Pons (tissue), 1 donor: Measurements from ENCODE around the gene C8A.

Experiments used
- DNase-seq: peaks from one replicate; pipeline ENCODE4 v3.0.0-alpha.2; 2016; ENCODE audit warnings: low spot score

C8A gene

GRCh38 chr1:56837244-56837939, 17.2 kb upstream of the C8A start:
- DNase-seq = no peak

- DNase-seq = no peak
Observed at GRCh38 chr1:56838759-56839158, 15.8 kb upstream of the C8A start.

- DNase-seq = no peak
Observed at GRCh38 chr1:56843544-56843943, 11.1 kb upstream of the C8A start.

GRCh38 chr1:56844545-56845136, 10.0 kb upstream of the C8A start:
- no peak for DNase-seq

- DNase-seq = no peak
Observed at GRCh38 chr1:56845343-56845742, 9.3 kb upstream of the C8A start.

GRCh38 chr1:56849750-56850149, 4.8 kb upstream of the C8A start:
- no peak for DNase-seq

- no peak for DNase-seq
Observed at GRCh38 chr1:56850411-56850810, 4.2 kb upstream of the C8A start.

GRCh38 chr1:56850922-56851321, 3.7 kb upstream of the C8A start:
- no peak for DNase-seq

- no peak for DNase-seq
Observed at GRCh38 chr1:56852476-56852875, 2.1 kb upstream of the C8A start.

- DNase-seq = no peak
Observed at GRCh38 chr1:56855190-56855589, 593 bp downstream of the C8A start.

GRCh38 chr1:56856186-56856585, 1.6 kb downstream of the C8A start:
- DNase-seq = no peak

- no peak for DNase-seq
Observed at GRCh38 chr1:56859287-56859686, 4.7 kb downstream of the C8A start.

GRCh38 chr1:56863265-56863992, 8.8 kb downstream of the C8A start:
- DNase-seq = no peak

- no peak for DNase-seq
Observed at GRCh38 chr1:56864430-56864829, 9.8 kb downstream of the C8A start.

- no peak for DNase-seq
Observed at GRCh38 chr1:56866656-56867055, 12.1 kb downstream of the C8A start.

- no peak for DNase-seq
Observed at GRCh38 chr1:56867491-56867890, 12.9 kb downstream of the C8A start.

- DNase-seq = no peak
Observed at GRCh38 chr1:56868761-56869160, 14.2 kb downstream of the C8A start.

GRCh38 chr1:56872597-56872996, 18.0 kb downstream of the C8A start:
- DNase-seq = no peak

- no peak for DNase-seq
Observed at GRCh38 chr1:56873213-56873612, 18.6 kb downstream of the C8A start.

GRCh38 chr1:56874689-56875088, 20.1 kb downstream of the C8A start:
- no peak for DNase-seq

- no peak for DNase-seq
Observed at GRCh38 chr1:56877973-56878372, 23.4 kb downstream of the C8A start.

- DNase-seq = no peak
Observed at GRCh38 chr1:56880774-56881173, 26.2 kb downstream of the C8A start.

GRCh38 chr1:56881417-56881816, 26.8 kb downstream of the C8A start:
- DNase-seq = no peak
